Sigmoid colon (tissue), 7 donors: Measurements from ENCODE around the gene PNLIPRP3. TPM values are rescaled to one million over a fixed set of nuclear protein-coding genes. Genes with fewer than 3 reads are reported as not detected.

Experiments used
- DNase-seq: peaks from one replicate; pipeline ENCODE4 v3.0.0-alpha.2; 2019
- H3K27ac ChIP-seq, 4 donors: fragments of 200-600 bp; sonication (generic); one replicate each; pipeline ENCODE4 v1.5.1; 2016 to 2019; ENCODE audit warnings: mild to moderate bottlenecking in 1 of 4
- H3K27me3 ChIP-seq, 3 donors: fragments of 200-600 bp; sonication (generic); one replicate each; pipeline ENCODE4 v1.5.1; 2019; ENCODE audit warnings: mild to moderate bottlenecking in 1 of 3
- H3K36me3 ChIP-seq, 4 donors: fragments of 200-600 bp; sonication (generic); one replicate each; pipeline ENCODE4 v1.5.1; 2016 to 2019
- H3K4me1 ChIP-seq, 4 donors: fragments of 200-600 bp; sonication (generic); one replicate each; pipeline ENCODE4 v1.5.1; 2017 to 2019
- H3K4me3 ChIP-seq, 4 donors: fragments of 200-600 bp; sonication (generic); one replicate each; pipeline ENCODE4 v1.5.1; 2017 to 2019; ENCODE audit warnings: mild to moderate bottlenecking in 2 of 4, moderate library complexity in 1 of 4
- H3K9me3 ChIP-seq, 4 donors: fragments of 200-600 bp in 3 of 4; sonication (generic) in 3 of 4; one replicate each; pipeline versions ENCODE4 v1.5.1 to v1.6.1; 2013 to 2019
- EP300 ChIP-seq, 4 donors: sonication (generic); formaldehyde crosslinking; IDR thresholded peaks; one replicate each; pipeline ENCODE4 v1.6.1; 2017; ENCODE audit warnings: antibody characterized with exemption in 4 of 4
- POLR2A ChIP-seq, 2 donors: fragments of 450-650 bp; IDR thresholded peaks; one replicate each; pipeline ENCODE4 v1.6.1; 2016; ENCODE audit warnings: antibody characterized with exemption in 2 of 2, mild to moderate bottlenecking in 2 of 2, moderate library complexity in 2 of 2
- POLR2AphosphoS5 ChIP-seq, 4 donors: sonication (generic); formaldehyde crosslinking; IDR thresholded peaks; one replicate each; pipeline ENCODE4 v1.6.1; 2017; ENCODE audit warnings: antibody characterized with exemption in 4 of 4
- WGBS, 2 donors: extraction: QIAGEN DNeasy Blood & Tissue Kit; methylation state at CpG; one replicate each; pipeline ENCODE4 v1.1.7; 2013; 5-methylcytosine and 5-hydroxymethylcytosine counted together
- intact Hi-C: fragments of 100-400 bp; cut with DNase I; formaldehyde crosslinking; loops from one replicate; pipeline ENCODE4 v1.15.1; 2023
- polyA plus RNA-seq, 3 donors: library from polyadenylated mRNA; stranded (reverse); fragments of 200-250 nt; gene quantifications; one replicate each; pipeline ENCODE4 v1.2.3, GENCODE V29; 2013
- total RNA-seq, 4 donors: library from RNA; depleted of rRNA; stranded (reverse); fragments of >200 nt; gene quantifications; one replicate each; pipeline ENCODE4 v1.1.0, GENCODE V29; 2016
- TF ChIP-seq, protein P1 (sequence below), 4 experiments: fragments of 450-650 bp in 3 of 4; fragments of 200-600 bp in 1 of 4; IDR thresholded peaks; one replicate each; pipeline ENCODE4 v1.5.1; 2016 to 2019; ENCODE audit warnings: antibody characterized with exemption in 4 of 4, mild to moderate bottlenecking in 3 of 4, moderate library complexity in 2 of 4
- donor health status: healthy with polysubstance abuse.
- donor health status: Bipolar disorder and iron deficiency.
- donor health status: healthy.

The PNLIPRP3 gene
- total and polyA plus RNA-seq, 7 donors = 0.54 TPM; not detected in 6

DNA sequence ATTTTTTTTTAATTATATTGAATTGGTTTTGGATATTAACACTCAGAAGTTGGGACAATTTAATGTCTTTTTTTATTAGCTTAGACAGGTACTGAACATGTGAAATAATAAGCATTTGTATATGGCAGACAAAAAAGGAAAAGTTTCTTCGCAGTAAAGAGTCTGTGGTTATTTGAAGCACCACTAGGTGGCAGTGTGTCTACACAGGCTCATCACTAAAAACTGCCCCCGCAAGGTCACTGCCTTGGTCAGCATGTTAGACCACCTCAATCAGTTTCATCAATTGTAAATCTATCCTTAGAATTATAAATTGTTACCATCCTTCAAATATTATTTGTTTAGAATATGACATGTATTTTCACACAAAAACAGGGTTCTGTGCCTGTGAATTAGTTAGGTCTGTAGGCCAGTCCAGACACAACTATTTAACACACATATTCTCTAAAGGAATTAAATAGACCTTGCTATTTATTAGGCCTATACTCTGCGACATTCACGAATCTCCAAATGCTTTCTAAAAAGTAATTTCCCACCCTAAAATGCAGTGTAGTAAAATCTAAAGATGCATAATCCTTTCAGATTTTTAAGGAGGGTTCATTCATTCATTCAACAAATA is 17.0 kb downstream of the PNLIPRP3 start:
- H3K4me1 ChIP-seq = no peaks in the 10 kb centered on the region
- no peak for TF ChIP-seq POLR2AphosphoS5 (IDR thresholded peaks at IDR 0.05)
- TF ChIP-seq, protein P1, sequence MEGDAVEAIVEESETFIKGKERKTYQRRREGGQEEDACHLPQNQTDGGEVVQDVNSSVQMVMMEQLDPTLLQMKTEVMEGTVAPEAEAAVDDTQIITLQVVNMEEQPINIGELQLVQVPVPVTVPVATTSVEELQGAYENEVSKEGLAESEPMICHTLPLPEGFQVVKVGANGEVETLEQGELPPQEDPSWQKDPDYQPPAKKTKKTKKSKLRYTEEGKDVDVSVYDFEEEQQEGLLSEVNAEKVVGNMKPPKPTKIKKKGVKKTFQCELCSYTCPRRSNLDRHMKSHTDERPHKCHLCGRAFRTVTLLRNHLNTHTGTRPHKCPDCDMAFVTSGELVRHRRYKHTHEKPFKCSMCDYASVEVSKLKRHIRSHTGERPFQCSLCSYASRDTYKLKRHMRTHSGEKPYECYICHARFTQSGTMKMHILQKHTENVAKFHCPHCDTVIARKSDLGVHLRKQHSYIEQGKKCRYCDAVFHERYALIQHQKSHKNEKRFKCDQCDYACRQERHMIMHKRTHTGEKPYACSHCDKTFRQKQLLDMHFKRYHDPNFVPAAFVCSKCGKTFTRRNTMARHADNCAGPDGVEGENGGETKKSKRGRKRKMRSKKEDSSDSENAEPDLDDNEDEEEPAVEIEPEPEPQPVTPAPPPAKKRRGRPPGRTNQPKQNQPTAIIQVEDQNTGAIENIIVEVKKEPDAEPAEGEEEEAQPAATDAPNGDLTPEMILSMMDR (IDR thresholded peaks at IDR 0.05) = peak in 3 of 4 experiments; percentile 27 to 77 (median 34)
- no peaks in the 10 kb centered on the region for H3K36me3 ChIP-seq
- intact Hi-C loops = no loop called here
- DNase-seq = no peak
- H3K27me3 ChIP-seq = no peaks in the 10 kb centered on the region
- H3K27ac ChIP-seq = no peak overlapping the region
- no peaks in the 10 kb centered on the region for H3K9me3 ChIP-seq
- 39 to 51% methylated on average over 4 of the region's 4 CpGs for WGBS, 2 donors
- H3K4me3 ChIP-seq = no peak overlapping the region

DNA sequence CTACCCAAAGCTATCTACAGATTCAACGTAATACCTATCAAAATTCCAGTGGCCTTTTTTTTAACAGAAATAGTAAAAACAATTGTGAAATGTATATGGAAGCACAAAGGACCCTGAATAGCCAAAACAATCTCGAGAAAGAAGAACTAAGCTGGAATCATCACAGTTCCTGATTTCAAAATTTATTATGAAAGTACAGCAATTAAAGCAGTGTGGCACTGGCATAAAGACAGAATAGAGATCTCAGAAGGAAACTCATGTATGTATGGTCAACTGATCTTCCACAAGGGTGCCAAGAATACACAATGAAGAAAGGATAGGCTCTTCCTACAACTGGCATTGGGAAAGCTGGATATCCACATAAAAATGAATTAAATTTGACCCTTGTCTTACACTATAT is 23.2 kb downstream of the PNLIPRP3 start:
- no peaks in the 10 kb centered on the region for H3K9me3 ChIP-seq
- DNase-seq = no peak
- WGBS, 2 donors = 60 to 65% methylated on average over 2 of the region's 2 CpGs

DNA sequence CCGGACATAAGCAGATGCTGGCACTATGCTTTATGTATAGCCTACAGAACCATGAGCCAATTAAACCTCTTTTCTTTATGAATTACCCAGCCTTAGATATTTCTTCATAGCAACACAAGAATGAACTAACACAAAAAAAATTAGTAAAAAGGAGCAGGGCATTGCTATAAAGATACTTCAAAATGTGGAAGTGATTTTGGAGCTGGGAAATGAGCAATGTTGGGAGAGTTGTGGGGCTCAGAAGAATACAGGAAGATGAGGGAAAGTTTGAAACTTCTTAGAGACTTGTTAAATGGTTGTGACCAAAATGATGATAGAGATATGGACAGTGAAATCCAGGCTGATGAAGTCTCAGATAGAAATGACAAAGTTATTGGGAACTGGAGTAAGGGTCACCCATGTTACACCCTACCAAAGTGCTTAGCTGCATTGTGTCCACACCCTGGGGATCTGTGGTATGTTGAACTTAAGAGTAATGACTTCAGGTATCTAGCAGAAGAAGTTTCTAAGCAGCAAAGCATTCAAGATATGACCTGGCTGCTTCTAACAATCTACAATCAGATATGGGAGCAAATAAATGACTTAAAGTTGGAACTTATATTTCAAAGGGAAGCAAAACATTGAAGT is 24.2 kb downstream of the PNLIPRP3 start:
- Histone ChIP-seq H3K27ac (no peak overlapping the region), H3K4me1 (no peaks in the 10 kb centered on the region), H3K36me3 (no peaks in the 10 kb centered on the region), H3K27me3 (no peaks in the 10 kb centered on the region), H3K4me3 (no peak overlapping the region), H3K9me3 (no peaks in the 10 kb centered on the region)
- DNase-seq = no peak
- intact Hi-C loops = no loop called here
- TF ChIP-seq POLR2AphosphoS5 (IDR thresholded peaks at IDR 0.05) (no peak), POLR2A (IDR thresholded peaks at IDR 0.05) (no peak), EP300 (IDR thresholded peaks at IDR 0.05) (no peak)
- TF ChIP-seq, protein P1 (IDR thresholded peaks at IDR 0.05) = no peak
- WGBS, 2 donors = 0 to 48% methylated on average over 1 of the region's 1 CpG

More for the DNA sequence above, 23.2 kb downstream of the PNLIPRP3 start:
- H3K4me3 ChIP-seq = no peak overlapping the region
- intact Hi-C loops = no loop called here
- no peaks in the 10 kb centered on the region for H3K36me3 ChIP-seq
- no peaks in the 10 kb centered on the region for H3K27me3 ChIP-seq
- H3K27ac ChIP-seq = no peak overlapping the region
- no peaks in the 10 kb centered on the region for H3K4me1 ChIP-seq
- TF ChIP-seq POLR2A (IDR thresholded peaks at IDR 0.05) = no peak
- TF ChIP-seq, protein P1 (IDR thresholded peaks at IDR 0.05) = no peak
- TF ChIP-seq POLR2AphosphoS5 (IDR thresholded peaks at IDR 0.05) = no peak
- no peak for TF ChIP-seq EP300 (IDR thresholded peaks at IDR 0.05)

DNA sequence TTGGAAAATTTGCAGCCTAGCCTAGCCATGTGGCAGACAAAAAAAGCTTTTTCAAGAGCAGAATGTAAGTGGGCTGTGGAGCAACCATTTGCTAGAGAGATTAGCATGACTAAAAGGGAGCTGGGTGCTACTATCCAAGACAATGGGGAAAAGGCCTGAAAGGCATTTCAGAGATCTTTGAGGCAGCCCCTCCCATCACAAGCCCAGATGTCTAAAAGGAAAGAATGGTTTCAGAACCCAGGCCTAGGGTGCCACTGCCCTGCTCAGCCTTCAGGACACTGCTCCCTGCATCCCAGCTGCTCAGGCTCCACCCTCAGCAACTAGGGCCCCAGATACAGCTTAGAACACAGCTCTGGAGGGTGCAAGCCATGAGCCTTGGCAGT is 24.7 kb downstream of the PNLIPRP3 start:
- Histone ChIP-seq H3K27me3 (no peaks in the 10 kb centered on the region), H3K4me3 (no peak overlapping the region), H3K4me1 (no peaks in the 10 kb centered on the region), H3K9me3 (no peaks in the 10 kb centered on the region), H3K36me3 (no peaks in the 10 kb centered on the region), H3K27ac (no peak overlapping the region)
- TF ChIP-seq, protein P1 (IDR thresholded peaks at IDR 0.05) = no peak
- TF ChIP-seq POLR2A (IDR thresholded peaks at IDR 0.05) (no peak), EP300 (IDR thresholded peaks at IDR 0.05) (no peak), POLR2AphosphoS5 (IDR thresholded peaks at IDR 0.05) (no peak)
- DNase-seq = no peak
- intact Hi-C loops = no loop called here

DNA sequence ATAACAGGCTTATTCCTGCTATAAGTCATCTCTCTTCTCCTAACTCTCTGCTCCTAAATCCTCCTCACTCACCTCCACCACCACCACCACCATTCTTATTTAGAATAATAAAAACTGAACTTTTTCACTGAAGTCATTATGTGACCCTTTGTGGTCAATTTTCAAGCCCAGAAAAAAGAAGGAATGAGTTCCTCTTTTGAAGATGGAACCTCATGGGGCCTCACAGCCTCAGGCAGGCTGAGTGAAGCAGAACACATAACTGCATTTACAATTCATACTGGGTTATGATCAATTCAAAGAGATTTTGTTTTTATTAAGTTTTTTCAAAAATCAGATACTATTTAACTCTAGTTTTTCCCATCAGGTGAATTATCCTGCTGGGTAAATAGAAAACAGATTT is 29.8 kb downstream of the PNLIPRP3 start:
- H3K27ac ChIP-seq = no peak overlapping the region
- intact Hi-C loops = no loop called here
- H3K4me3 ChIP-seq = no peak overlapping the region
- H3K9me3 ChIP-seq = no peaks in the 10 kb centered on the region
- no peak for DNase-seq
- no peaks in the 10 kb centered on the region for H3K27me3 ChIP-seq
- H3K36me3 ChIP-seq = no peaks in the 10 kb centered on the region
- H3K4me1 ChIP-seq = no peaks in the 10 kb centered on the region
- TF ChIP-seq EP300 (IDR thresholded peaks at IDR 0.05) (no peak), POLR2A (IDR thresholded peaks at IDR 0.05) (no peak), POLR2AphosphoS5 (IDR thresholded peaks at IDR 0.05) (no peak)
- TF ChIP-seq, protein P1 (IDR thresholded peaks at IDR 0.05) = no peak
